Measurements from ENCODE around the gene NEURL1B.

GRCh38 chr5:172626031-172626581, 15.0 kb upstream of the NEURL1B start:
- TF ChIP-seq POLR2A (IDR thresholded peaks at IDR 0.05) = no peak
- TF ChIP-seq CTCF (IDR thresholded peaks at IDR 0.05 in 4 of 5, conservative IDR thresholded peaks at IDR 0.05 in 1 of 5) = no peak

All from gastrocnemius medialis (tissue), 4 donors.